Stimulated activated naive CD4-positive, alpha-beta T cell treated with Interleukin-2 at 50 U/mL for 16 hours (primary cell): Measurements from ENCODE around the gene DNAL1.
"Not testable (repeated sequence)": the region's sequence is repeated elsewhere in the genome, so short reads cannot be mapped to it uniquely, and the experiment has no call there.

Source experiments
- DNase-seq: peaks from one replicate; lab custom pipeline; 2025; lab: John Stamatoyannopoulos, UW

Gene DNAL1

DNA sequence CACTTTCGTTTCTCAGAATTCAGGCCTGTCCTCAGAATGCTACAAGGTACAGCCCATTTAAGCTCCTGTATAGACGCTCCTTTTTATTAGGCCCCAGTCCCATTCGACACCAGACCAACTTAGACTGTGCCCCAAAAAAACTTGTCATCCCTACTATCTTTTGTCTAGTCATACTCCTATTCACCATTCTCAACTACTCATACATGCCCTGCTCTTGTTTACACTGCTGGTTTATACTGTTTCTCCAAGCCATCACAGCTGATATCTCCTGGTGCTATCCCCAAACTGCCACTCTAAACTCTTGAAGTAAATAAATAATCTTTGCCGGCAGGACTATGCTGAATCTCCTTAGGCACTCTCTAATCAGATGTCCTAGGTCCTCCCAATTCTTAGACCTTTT, 63.3 kb downstream of the DNAL1 start:
- not testable (repeated sequence) for DNase-seq

DNA sequence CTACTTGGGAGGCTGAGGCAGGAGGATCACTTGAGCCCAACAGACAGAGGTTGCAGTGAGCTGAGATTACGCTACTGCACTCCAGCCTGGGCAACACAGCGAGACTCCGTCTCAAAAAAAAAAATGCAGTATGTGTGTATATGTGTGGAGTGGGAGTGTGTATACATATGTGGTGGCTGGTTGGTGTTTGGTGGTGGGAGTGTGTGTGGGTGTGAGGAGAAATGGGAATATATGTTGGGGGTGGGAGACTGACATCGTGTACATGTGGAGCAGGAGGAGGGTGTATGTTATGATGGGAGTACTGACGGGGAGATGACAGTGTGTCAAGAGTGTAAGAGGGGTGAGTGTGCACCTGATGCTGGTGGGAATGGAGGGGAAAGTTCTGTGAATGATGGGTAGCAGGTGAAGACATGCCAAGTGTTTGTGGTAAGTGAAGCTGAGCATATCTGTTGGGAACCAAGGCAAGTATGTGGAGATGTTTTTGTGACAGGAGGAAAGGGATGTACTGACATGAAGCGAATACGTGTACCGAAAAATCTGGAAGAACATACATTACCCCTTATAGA, 65.2 kb downstream of the DNAL1 start:
- no peak for DNase-seq

DNA sequence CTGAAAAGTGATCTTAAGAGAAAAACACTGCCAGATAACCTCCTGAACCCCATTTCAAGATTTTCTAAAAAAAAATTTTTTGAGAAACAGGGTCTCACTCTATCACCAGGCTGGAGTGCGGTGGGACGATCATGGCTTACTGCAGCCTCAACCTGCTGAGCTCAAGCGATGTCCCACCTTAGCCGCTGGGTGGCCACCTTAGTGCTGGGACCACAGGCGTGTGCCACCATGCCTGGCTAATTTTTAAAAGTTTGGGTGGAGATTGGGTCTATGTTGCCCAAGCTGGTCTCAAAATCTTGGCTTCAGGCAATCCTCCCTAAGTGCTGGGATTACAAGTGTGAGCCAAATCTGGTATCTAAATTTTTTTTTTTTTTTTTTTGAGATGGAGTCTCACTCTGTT, 66.0 kb downstream of the DNAL1 start:
- DNase-seq, result no peak

DNA sequence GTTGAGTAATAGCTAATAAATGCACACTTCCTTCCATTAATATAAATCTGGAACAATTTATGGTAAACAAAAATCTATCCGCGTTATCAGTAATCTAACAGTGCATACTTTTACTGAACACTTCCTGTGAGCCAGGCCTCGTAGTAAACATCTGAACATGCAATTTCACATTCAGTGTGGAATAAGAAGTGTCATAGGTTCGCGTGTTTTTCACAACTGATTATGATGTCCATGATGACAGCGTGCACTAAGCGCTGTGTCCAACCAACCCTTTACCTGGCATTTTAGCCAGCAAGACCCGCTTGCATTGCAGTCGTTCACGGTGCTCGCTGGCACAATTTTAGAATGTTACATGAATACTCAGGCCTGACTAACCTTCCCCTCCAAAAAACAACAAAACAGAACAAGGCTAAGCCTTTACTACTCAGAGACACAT, 67.3 kb downstream of the DNAL1 start:
- DNase-seq, result no peak

DNA sequence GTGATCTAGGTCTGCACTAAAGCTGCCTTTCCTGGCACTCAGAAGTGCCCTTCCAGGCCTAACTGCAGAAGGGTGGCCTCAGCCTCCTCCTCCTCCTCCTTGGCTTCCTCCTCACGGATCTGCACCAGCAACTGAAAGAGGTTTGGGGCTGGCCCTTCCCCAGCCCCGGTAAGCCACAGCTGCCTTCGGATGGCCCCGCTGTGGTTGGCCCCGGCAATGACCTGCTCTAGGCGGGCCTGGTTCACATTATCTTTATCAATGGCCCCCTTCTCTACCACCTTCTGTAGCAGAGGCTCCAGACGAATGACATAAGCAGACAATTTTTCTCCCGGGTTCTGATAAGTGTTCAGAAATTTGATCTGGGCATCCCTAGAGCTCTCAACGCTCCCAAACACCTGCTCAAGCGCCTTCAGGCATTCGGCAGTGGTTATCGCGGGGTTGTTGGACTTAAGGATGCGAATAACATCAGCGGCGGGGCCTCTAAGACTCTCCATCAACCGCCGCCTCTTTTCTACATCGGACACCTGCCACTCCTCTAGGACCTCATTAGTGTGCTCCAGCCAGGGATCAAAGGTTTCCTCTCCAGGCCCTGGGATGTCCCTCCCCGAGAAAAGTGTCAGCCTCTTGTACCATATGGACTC, 67.9 kb downstream of the DNAL1 start:
- peak; percentile 20 for DNase-seq

DNA sequence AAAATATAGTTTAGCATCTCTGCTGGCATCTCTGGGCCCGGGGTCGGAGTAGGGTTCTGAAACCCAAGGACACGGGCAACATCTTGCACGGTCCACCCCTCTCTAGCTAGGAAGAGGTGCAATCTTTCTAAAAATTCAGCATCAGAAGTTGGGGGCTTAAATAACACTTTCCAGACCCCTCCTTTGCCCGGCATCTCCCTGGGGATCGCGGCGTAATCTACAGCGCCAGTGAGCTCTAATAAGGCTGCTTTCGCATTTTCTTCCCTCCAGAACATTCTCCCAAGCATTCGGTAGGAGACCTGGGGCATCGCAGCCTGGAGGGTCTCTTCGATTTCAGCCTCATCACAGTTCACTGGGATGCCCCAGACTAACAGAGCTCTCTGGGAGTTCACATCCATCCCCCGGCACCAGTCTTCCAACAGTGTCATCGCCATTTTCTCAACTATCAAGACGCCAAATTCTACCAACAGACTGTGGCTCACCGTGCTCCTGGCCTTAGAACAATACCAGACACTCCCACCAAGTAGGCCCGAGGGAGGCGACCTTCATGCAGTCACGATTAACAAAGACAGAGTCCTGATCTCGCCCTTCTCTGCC, 68.5 kb downstream of the DNAL1 start:
- DNase-seq, result no peak

DNA sequence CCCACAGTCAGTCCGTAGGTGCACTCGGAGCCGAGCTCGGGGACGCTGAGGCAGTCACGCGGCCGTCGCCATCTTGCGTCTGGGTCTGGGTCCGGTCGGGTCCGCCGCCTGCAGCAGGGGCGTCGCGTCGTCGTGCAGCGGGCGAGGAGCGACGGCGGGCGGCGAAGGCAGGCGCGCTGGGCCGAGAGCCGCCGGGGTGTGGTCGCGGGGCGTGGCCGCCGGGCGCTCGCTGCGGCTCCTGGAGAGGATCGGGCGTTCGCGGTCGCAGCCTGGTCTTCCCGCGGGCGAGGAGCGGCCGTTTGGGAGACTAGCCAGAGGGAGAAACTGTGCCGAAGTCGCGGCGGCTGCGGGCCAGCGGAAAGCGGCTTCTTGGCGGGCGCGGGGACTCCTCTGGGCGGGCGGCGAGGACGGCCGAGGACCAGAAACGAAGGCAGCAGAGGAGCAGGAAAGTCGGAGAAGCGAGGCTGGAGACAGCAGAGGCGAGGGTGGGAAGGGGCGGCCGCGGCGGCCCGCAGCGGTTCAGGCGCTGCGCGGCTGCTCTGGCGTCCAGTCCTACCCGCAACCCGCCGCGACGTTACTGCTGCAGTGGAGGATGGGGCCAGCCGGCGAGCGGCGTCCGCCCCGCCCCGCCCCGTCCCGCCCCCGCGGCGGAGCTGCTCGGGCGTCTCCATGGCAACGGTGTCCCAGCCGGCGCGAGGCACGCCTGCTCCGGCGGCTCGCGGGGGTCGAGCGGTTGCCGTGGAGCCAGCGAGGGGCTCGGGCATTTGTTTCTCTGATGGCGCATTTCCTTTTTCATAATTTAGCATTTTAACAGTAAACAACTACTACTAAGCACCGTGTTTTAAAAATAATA, 69.2 kb downstream of the DNAL1 start, which contains the start of gene PNMA1:
Gene PNMA1, minus strand, starts transcription at position 582 of the 853 bp plus-strand sequence. CDS start 745 bp downstream, outside the sequence.
- peak; percentile 79 for DNase-seq

DNA sequence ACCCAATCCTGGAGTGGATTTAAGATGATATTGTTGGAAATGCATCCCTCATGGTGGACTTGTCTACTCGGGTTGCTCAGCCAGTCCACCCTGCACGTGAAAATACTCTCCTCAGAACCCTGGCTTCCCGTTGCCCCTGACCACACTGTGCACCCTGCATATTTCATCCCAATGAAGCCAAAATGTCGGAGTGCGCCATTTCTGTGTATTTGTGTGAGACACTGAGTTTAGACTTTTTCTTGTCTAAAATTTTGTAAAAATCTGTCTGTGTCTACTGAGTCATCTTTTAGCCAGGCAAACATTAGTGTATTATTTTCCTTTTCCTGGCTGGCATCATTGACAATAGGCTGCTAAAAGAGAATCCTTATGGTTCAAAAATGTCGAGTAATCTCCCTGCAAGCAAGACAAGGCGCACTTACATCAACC, 69.9 kb downstream of the DNAL1 start:
- no peak for DNase-seq

DNA sequence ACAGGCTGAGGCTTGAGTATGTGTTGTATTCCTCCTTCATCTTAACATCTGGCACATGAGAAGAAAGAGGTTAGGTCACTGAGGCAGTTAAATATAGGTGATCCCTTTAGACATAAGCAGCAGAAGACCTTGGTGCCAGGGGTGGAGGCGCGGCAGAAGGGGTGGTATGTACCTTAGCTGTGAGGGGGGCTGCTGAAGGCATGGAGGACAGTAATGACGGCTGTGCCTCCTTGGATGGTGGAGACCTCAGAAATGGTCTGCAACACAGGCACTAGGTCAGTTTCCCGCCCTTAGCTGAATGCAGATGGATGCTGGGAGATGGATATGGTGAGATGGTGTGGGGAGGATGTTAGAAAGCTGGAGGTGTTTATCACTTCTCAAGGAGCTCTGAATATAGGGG, 70.9 kb downstream of the DNAL1 start:
- no peak for DNase-seq

DNA sequence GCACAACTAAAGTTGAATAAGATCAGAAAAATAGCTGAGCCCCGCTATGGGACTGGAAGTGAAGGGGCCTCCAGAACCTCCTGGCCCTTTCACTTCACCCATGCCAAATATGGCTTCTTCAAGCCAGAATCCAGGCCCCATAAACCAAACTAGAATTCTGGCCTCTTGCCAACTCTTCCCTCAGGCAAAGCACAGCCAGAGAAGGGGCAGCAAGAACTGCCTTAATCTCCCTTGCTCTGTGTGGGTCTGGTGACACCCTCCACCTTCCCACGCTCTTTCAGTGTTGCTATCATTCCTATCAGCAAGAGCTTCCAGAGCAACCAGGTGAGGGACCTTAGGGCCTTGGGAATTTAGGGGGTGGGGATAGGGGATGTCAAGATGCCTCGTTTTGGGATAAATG, 72.5 kb downstream of the DNAL1 start:
- no peak for DNase-seq

DNA sequence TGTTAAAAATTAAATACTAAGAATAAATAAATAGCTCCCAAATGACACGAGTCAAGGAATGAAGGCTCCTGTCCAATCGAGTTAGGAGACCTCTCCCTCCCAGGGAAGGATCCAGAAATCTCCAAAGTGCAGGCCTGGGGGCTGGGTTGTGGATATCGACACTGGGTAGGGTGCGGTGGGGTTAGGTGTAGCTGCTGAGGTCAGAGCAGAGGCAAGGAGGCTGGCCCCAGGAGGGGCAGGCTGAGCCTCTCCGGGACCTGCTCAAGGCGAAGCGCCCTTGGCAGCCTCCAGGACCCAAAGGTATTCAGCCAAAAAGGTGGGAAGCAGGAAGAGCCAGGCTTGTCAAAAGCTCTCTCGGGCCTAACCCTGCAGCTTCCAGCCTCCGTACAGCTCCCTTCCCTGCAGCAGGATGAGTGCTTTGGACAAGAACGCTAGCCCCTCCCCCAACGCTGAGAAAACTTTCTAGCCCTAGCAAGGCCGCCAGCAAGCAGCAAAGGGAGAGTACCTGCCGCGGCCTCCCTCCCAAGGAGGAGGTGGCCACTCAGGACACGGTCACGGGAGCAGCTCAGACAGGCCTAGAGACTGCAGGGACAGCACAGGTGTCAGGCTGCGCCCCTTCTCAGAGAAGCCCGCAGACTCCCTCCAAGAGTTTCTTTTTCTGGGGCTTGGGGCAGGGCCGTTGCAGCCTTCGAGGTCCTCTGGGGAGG, 73.1 kb downstream of the DNAL1 start:
- DNase-seq, result no peak

DNA sequence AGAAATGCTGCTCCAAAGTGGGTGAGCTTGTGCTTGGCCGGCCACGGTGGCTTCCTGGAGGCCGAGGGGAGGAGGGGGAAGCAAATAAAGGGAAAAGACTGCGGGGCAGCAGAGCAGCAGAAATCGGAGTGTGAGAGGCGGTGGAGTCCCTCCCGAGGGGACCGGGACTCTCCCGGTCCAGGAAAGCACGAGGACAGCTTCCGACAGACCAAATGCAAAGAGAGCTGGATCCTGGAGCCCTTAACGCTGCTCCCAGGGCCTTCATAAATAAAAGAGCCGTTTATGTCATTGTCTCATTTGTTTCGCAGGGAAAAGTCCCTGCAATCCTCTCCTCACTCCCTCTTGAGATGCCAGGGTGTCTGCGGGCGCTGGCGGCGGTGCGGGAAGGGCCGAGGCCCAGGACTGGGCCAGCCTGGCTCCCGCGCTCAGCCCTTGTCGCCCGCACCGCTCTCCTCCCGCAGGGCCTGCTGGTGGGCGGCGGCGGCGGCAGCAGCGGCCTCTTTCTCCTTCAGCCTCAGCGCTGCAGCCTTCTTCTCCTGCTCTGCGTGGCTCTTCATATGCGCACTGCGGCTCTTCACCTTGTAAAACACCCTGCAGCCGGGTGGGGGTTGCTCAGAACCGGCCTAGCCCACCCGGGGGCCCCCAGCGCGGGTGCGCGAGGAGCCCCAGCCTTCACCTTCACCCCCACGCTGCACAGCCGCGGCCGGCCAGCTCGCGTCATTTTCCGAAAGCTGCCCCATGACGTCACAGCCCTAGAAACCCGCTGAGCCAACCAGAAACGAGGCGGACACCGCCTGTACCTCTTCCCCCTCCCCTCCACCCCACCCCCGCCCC, 73.8 kb downstream of the DNAL1 start:
- DNase-seq, result no peak

DNA sequence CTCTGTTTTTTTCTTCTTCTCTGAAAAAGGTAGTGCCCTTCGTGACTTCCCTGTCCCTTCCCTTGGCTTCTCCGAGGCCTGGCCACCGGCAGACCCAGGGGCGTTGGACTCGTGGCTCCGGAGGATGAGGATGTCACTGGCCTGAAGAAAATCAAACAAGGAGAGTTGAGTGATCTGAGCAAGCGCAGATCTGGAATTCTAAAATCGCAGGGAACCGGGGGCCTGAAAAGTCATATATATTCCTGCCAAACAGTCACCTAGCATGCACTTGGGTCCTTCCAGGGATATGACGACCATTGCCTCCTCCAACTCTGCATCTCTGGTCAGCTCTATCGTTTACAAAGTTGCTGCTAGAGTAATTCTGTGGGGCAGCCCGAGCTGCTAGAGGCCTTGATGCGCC, 74.6 kb downstream of the DNAL1 start:
- no peak for DNase-seq

DNA sequence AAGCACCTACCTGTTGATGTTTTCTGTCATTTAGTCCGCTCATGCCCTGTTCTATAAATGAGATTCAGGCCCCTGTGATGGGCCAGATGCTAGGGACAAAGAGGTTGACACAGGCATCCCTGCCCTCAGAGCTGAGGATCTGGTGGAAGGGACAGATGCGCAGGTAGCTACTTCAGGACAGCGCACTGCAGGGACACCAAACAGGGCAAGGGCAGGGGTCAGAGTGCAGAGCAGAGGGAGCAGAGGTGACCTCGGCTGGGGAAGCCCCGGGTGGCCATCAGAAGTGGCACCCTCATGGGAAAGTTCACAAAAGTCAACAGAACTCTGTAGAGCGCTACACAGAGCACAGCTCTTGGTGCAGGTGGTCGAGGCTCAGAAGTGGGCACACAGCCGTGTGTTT, 75.0 kb downstream of the DNAL1 start:
- no peak for DNase-seq

DNA sequence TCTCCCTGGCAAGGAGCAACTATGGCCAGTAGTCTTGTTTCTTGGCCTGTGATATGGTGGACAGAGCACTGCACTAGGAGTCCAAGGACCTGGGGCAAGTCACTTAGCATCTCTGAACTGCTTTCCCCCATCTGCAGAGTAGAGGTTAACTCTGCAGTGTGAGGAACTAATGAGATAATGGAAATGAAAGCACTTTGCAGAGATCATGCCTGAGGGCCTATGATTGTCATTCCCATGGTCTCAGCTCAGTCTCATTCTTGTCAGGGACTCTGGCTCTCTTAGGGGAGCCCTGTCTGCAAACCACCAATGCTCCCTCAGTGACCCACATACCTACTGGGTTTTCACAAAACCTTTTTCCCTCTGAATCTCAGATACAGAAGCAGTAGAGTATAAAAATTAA, 75.8 kb downstream of the DNAL1 start:
- no peak for DNase-seq

DNA sequence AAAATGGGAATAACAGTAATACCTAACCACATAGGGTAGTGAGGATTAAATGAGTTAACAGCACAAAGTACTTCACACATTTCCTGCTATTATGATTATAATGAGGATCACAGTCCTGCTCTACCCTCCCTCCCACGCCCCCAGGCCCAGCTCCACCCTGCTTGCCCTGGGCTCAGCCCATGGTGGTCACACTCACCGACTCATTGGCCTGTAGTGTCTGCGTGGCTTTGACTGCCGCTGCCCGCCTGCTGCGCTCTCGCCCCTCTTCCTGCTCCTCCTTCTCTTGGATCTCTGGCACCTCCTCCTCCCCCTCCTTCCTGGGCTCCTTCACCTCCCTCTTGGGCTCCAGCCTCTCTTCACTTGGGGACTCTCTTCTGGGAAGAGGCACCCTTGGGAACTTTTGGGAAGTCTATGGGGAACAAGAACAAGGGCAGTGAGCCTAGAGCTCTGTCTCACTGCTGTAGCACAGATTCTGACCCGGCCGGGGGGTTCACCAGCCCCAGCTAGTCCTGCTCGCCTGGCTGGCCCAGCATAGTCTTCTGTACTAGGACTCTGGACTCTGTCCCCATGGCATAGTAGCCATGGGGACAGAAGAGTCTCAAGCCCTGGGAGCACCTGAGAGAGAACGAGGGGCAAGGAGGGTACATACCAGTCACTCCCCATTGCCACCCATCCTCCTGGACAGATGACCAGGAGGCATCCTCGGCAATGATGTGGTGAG, 76.5 kb downstream of the DNAL1 start:
- no peak for DNase-seq

DNA sequence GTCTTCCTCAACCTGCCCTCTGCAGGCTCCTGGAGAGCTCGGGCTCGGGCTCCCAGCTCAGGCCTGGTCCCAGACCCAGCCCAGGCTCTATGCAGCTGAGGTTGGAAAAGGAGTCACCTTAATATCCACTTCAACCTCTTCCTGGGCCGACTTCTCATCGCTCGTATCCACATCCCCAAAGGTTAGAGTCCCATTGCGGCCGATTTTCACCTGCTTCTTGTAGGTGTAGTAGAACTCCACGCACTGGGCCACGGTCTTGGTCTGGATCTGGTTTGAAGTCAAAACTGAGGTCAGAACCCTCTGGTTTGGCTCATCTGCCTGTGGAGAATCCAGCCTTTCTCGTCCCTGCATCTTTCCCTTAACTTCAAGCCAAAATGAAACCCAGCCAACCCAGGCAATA, 77.8 kb downstream of the DNAL1 start:
- DNase-seq, result no peak

DNA sequence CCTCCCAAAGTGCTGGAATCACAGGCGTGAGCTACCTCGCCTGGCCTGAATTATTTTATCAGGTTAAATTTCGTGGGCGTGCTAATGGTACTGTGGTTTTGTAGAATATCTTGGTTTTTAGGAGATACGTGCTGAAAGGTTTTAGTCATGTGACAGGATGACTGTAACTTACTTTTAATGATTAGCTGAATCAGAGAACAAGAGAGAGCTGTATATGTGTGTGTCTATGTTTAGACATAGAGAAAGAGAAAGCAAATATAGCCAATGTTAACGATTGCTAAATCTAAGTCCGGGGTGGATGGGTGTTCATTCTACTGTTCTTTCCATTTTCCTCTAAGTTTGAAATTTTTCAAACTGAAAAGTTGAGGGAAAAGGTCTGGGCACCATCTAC, 78.6 kb downstream of the DNAL1 start:
- DNase-seq, result no peak

DNA sequence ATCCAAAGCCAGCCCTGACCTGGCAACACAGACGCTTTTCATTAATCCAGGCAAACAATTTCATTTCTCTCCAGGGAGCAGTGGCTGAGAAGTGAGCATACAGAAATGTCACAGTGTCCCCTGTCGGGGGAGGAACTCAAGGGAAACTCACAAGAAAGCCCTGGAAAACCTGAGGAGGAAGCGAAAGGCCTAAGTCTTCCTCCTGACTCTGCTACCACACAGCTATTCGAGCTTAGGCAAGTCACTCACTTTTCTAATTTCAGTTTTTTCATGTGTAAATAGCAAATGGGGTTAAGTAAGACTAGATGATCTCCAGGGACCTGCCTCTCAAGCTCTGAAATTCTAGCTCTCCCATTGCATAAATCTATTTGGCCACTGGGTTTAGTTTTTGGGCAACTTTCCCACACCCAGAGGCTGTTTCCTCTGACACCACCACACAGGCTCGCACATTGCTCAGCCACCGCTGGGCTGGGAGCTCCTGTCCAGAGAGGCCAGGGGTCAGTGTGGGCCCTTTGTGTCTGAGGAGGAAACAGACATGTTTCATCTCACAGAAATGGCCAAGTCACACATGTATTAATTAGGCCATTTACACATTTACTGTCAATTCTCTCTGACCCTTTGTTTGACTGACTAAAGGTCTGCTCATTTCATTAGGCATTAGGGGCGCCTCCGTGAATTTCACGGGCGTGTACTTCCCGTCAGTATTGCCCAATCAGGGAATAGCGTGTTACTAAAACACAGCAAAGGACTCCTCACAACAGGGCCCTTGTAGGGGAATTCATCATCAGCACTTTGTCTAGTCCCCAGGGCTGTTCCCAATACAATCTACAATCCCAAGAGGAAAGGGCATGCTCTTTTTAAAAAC, 79.2 kb downstream of the DNAL1 start:
- DNase-seq, result no peak

DNA sequence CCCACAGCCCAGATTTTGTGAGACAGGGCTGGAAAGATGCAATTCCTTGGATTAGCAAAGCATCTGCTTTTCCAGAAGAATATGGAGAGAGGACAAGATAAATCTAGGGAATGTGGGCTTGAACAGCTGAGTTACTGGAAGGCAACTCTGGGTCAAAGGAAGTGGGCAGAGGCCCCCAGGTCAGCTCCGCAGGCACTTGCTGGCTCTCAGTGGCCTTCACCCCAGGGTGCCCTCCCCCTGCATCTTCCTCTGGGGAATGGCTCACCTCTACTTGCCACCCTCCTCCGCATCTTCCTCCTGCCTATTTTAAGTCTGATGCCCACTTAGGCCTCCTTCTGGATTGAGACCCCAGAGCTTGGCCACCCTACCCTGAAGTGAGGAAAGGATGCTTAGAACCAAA, 79.9 kb downstream of the DNAL1 start:
- DNase-seq, result no peak
